K562 treated with DMSO at 1 percent for 48 hours (cell line): ENCODE results near the gene TENT4B. TPM values are rescaled to one million over a fixed set of nuclear protein-coding genes. Genes with fewer than 3 reads are reported as not detected.

Source experiments
- total RNA-seq: library from RNA; unstranded; fragments of 300-600 nt; gene quantifications from 2 replicates; pipeline ENCODE4 v1.2.3, GENCODE V29; 2022; ENCODE audit warnings: low replicate concordance; ENCODE audit errors: extremely low read depth

The TENT4B gene
- not detected in 2 replicates for total RNA-seq

DNA sequence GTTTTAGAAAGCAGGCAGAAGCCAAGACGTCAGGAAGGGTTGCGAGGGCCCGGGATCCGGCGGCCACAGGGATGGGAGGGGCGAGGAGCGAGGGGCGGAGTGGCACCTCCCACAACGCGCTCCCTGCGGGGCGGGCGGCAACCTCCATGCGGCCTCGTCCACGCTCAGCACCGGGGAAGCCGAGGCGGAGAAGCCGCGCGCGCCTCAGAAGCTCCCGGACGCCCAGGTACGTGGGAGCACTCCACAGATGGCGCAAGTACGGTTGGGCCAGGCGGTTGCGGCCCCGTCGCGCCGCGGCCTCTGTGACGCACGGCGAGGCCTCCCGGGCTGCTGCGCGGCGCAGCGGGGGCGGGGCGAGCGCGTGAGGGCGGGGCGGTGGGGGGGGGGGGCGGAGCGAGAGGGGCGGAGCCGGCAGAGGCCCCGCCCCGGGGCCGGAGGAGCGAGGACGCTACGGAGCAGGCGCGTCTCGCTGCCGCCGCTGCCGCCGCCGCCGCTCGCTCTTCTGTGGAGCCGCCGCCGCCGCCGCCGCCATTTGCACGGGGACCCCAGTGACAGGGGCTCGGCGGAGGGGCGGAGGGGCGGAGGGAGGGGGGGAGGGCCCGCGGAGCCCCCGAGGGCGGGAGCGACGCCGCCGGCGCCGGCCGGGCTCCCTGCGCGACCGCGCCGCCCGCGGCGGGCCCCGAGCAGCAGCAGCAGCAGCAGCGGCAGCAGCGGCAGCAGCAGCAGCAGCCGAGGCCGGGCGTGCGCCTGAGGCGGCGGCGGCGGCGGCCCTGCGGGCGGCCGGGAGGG, at the start of gene TENT4B:
TSS of gene TENT4B (plus strand) at position 500 of the 789 bp plus-strand sequence. CDS start 316 bp downstream, outside the sequence.

DNA sequence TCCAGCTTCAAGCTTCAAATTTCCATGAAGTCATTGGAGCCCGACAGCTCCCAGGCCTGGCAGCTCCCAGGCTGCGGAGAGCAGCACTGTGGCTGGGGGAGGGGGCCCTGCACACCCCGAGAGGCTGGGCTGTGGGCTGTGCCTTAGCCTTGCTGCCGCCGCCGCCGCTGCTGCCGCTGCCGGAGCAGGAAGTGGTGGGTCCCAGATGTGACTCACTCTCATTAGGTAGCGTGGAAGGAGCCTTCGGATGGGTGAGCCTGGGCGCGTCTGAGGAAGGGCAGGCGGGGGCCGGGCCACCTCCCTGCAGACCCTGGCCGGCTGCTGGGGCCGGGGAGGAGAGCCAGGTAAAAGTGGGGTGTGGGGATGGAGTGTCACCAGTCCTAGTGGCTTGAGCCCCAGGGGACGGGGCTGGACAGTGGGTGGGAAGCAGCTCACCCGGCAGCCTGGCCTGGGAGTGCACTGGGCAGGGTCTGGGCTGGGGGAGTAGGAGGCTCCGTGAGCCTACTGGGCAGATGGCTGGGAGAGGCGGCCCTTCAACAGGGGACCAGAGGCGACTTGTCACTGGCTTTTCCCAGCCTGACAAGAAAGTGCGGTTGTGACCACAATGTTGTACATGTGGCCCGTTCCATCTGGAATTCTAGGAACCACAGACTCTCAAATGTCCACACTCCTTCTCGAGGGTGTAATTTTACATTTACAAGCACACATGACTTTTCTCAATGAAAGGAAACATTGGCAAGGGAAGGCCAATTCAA, 113.4 kb downstream of the TENT4B start, which contains the start of gene ADCY7:
TSS of gene ADCY7 (plus strand) at position 215 of the 755 bp plus-strand sequence. CDS start 21,629 bp downstream, outside the sequence.

Other genes with a start within 250 kb of the TENT4B start
- gene CNEP1R1, start 128.1 kb upstream of the TENT4B start, total RNA-seq, result not detected in 2 replicates
- gene HEATR3, start 87.3 kb upstream of the TENT4B start, total RNA-seq, result not detected in 2 replicates
- not detected in 2 replicates for gene ADCY7, start 113.2 kb downstream of the TENT4B start, total RNA-seq
- not detected in 2 replicates for gene BRD7, start 215.7 kb downstream of the TENT4B start, total RNA-seq